Measurements from ENCODE around the gene OR10J4. TPM values are rescaled to one million over a fixed set of nuclear protein-coding genes. Genes with fewer than 3 reads are reported as not detected.

The OR10J4 gene
- total and polyA plus RNA-seq, 2 of the 4 experiments (the other 2 are of a cell fraction) = not detected

- H2AK9ac ChIP-seq (replicated peaks; ENCODE audit: low read depth, low read length, poor library complexity) = no peak overlapping the region
- dilution Hi-C loops (cut with HindIII; ENCODE audit: low sequenced_read_pairs, unreplicated experiment) = no loop called here
Measured at GRCh38 chr1:159442428-159442827, 10.4 kb downstream of the OR10J4 start.

More at GRCh38 chr1:159442428-159442827, 10.4 kb downstream of the OR10J4 start:
- Histone ChIP-seq H2AFZ (replicated peaks; ENCODE audit: low read length, poor library complexity) (no peak overlapping the region), H3K18ac (ENCODE audit: low read depth, low read length) (no peak overlapping the region), H3K14ac (replicated peaks; ENCODE audit: low read depth, low read length) (no peak overlapping the region), H4K91ac (ENCODE audit: insufficient read depth, low read depth, low read length) (no peak overlapping the region), H2BK120ac (ENCODE audit: low read depth, low read length) (no peak overlapping the region), H2BK15ac (ENCODE audit: low read depth, low read length) (no peak overlapping the region), H3K27me3 (ENCODE audit: control insufficient read depth, insufficient read depth, low read length) (no peaks in the 10 kb centered on the region), H3K79me1 (ENCODE audit: low read depth in 1 of 2, low read length in 2 of 2) (no peaks in the 10 kb centered on the region), H3K4me1 (ENCODE audit: control insufficient read depth, insufficient read depth, low read length) (no peaks in the 10 kb centered on the region), H4K5ac (ENCODE audit: low read depth, low read length) (no peak overlapping the region), H3K4ac (ENCODE audit: low read depth, low read length) (no peak overlapping the region), H3K9me3 (ENCODE audit: control insufficient read depth, insufficient read depth, low read length) (peaks cover 2% of the 10 kb centered on the region; the same call in 1 of the 2 replicates), H2BK5ac (ENCODE audit: low read depth, low read length, poor library complexity, severe bottlenecking) (no peak overlapping the region), H3K23ac (ENCODE audit: low read depth, low read length) (no peak overlapping the region), H3K4me2 (ENCODE audit: low read depth, low read length) (no peak overlapping the region), H2AK5ac (ENCODE audit: low read depth, low read length) (no peak overlapping the region), H3K9me1 (ENCODE audit: insufficient read depth, low read length) (no peaks in the 10 kb centered on the region), H3K56ac (ENCODE audit: extremely low read depth, insufficient read depth, low read length) (no peak overlapping the region), H3K36me3 (ENCODE audit: control insufficient read depth, insufficient read depth, low read length) (no peaks in the 10 kb centered on the region), H3K27ac (ENCODE audit: insufficient read depth, low read length) (no peak overlapping the region), H4K8ac (ENCODE audit: low read depth in 2 of 2, low read length in 2 of 2) (no peak overlapping the region), H3K4me3 (ENCODE audit: insufficient read depth, low read depth, low read length) (no peak overlapping the region), H4K20me1 (ENCODE audit: insufficient read depth, low read length) (no peaks in the 10 kb centered on the region), H2BK20ac (ENCODE audit: low read depth, low read length) (no peak overlapping the region), H3K9ac (ENCODE audit: low read depth, low read length) (no peak overlapping the region)
- TF ChIP-seq CEBPB (IDR thresholded peaks at IDR 0.05; ENCODE audit: low read depth, low read length) = no peak
- TF ChIP-seq, protein P1, sequence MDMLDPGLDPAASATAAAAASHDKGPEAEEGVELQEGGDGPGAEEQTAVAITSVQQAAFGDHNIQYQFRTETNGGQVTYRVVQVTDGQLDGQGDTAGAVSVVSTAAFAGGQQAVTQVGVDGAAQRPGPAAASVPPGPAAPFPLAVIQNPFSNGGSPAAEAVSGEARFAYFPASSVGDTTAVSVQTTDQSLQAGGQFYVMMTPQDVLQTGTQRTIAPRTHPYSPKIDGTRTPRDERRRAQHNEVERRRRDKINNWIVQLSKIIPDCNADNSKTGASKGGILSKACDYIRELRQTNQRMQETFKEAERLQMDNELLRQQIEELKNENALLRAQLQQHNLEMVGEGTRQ (IDR thresholded peaks at IDR 0.05; ENCODE audit: low read depth, low read length) = no peak
- no peak for TF ChIP-seq MXI1 (IDR thresholded peaks at IDR 0.05; ENCODE audit: borderline replicate concordance, low read depth, low read length)
- no peak for TF ChIP-seq MAFK (IDR thresholded peaks at IDR 0.05; ENCODE audit: low read depth, low read length)
- TF ChIP-seq POLR2A (IDR thresholded peaks at IDR 0.05; ENCODE audit: low read depth, low read length) = no peak
- no peak for TF ChIP-seq RAD21 (IDR thresholded peaks at IDR 0.05; ENCODE audit: low read length)
- no peak for TF ChIP-seq CHD1 (IDR thresholded peaks at IDR 0.05; ENCODE audit: low read depth, low read length)
- no peak for TF ChIP-seq SMC3 (IDR thresholded peaks at IDR 0.05; ENCODE audit: low read depth, low read length)
- TF ChIP-seq RCOR1 (IDR thresholded peaks at IDR 0.05; ENCODE audit: insufficient replicate concordance, low read length) = no peak
- no peak for TF ChIP-seq FOS (IDR thresholded peaks at IDR 0.05; ENCODE audit: low read depth, low read length)
- TF ChIP-seq, protein P2, sequence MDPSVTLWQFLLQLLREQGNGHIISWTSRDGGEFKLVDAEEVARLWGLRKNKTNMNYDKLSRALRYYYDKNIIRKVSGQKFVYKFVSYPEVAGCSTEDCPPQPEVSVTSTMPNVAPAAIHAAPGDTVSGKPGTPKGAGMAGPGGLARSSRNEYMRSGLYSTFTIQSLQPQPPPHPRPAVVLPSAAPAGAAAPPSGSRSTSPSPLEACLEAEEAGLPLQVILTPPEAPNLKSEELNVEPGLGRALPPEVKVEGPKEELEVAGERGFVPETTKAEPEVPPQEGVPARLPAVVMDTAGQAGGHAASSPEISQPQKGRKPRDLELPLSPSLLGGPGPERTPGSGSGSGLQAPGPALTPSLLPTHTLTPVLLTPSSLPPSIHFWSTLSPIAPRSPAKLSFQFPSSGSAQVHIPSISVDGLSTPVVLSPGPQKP (IDR thresholded peaks at IDR 0.05; ENCODE audit: borderline replicate concordance, low read depth, low read length) = no peak
- TF ChIP-seq NFE2L2 (IDR thresholded peaks at IDR 0.05; ENCODE audit: low read depth, low read length) = no peak
- TF ChIP-seq BHLHE40 (IDR thresholded peaks at IDR 0.05; ENCODE audit: low read depth, low read length) = no peak
- no peak for TF ChIP-seq RFX5 (IDR thresholded peaks at IDR 0.05; ENCODE audit: low read depth, low read length)
- no peak for TF ChIP-seq MAZ (IDR thresholded peaks at IDR 0.05; ENCODE audit: borderline replicate concordance, low read depth, low read length)
- TF ChIP-seq CTCF (conservative IDR thresholded peaks at IDR 0.05; ENCODE audit: low read depth, low read length) = no peak
- ATAC-seq (ENCODE audit: low read depth) = no peak
- intact Hi-C loops (cut with micrococcal nuclease) = no loop called here
- POLR2A ChIA-PET (ENCODE audit: unreplicated experiment) = no interaction called here
- whole genome bisulfite sequencing, 2 experiments (ENCODE audit: extremely low coverage in 2 of 2, insufficient read length in 1 of 2) = no CpG with 5 or more reads among the region's 2 CpGs
- BruUV-seq (replicated peaks) = no TSS peak
- in situ Hi-C loops (cut with MboI; ENCODE audit: low sequenced_read_pairs) = no loop called here
- DNase-seq = no peak
- CTCF ChIA-PET = no interaction called here
